ENCODE measurements around the gene SFMBT1. TPM values are rescaled to one million over a fixed set of nuclear protein-coding genes. Genes with fewer than 3 reads are reported as not detected.

SFMBT1 gene
- total and polyA plus RNA-seq, 2 donors from 2014 or later: 3.4 to 16.0 TPM

- intact Hi-C loops (cut with DNase I): no loop called here
- no peak for DNase-seq
- no peak for TF ChIP-seq CTCF (IDR thresholded peaks at IDR 0.05; ENCODE audit: borderline replicate concordance, extremely low read depth, insufficient read depth)
- H3K27me3 ChIP-seq (ENCODE audit: control insufficient read depth, insufficient read depth, low read length): no peaks in the 10 kb centered on the region
- H3K4me1 ChIP-seq (ENCODE audit: control insufficient read depth in 2 of 3, insufficient read depth in 2 of 3, low read depth in 1 of 3, low read length in 3 of 3): peaks cover 0 to 5% (median 0%) of the 10 kb centered on the region in 3 donors
- no peaks in the 10 kb centered on the region for H3K9me3 ChIP-seq (ENCODE audit: control insufficient read depth in 2 of 3, insufficient read depth in 1 of 3, low read length in 3 of 3)
- H3K9ac ChIP-seq (ENCODE audit: low read length in 3 of 3): no peak overlapping the region
- no peak overlapping the region for H3K27ac ChIP-seq (ENCODE audit: low read depth in 2 of 2, low read length in 2 of 2)
- FAIRE-seq: no peak
- H3K36me3 ChIP-seq (ENCODE audit: control insufficient read depth in 2 of 3, insufficient read depth in 3 of 3, low read length in 3 of 3): no peaks in the 10 kb centered on the region
- no peak overlapping the region for H3K4me3 ChIP-seq (ENCODE audit: low read length in 3 of 3)
These were observed 74.0 kb downstream of the SFMBT1 start for GRCh38 chr3:52971895-52972294.

DNA sequence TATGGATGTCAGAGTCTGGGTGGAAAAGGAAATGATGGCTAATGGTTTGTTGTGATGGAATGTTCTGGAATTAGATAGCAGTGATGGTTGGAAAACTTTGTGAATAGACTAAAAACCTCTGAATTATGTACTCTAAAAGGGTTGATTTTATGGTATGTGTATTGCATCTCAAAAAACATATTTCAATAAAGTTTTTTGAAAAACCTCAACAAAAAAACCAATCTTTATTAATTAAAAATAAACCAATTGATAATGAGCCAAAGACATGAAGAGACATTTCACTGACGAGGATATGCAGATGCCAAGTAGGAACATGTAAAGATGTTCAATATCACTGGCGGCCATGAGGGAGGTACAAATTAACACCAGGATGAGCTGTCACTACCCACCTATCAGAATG, 78.5 kb downstream of the SFMBT1 start:
- Histone ChIP-seq H3K4me1 (ENCODE audit: control insufficient read depth in 2 of 3, insufficient read depth in 2 of 3, low read depth in 1 of 3, low read length in 3 of 3) (peaks cover 0 to 5% (median 0%) of the 10 kb centered on the region in 3 donors), H3K9me3 (ENCODE audit: control insufficient read depth in 2 of 3, insufficient read depth in 1 of 3, low read length in 3 of 3) (no peaks in the 10 kb centered on the region), H3K4me3 (ENCODE audit: low read length in 3 of 3) (no peak overlapping the region), H3K9ac (ENCODE audit: low read length in 3 of 3) (no peak overlapping the region), H3K27me3 (ENCODE audit: control insufficient read depth, insufficient read depth, low read length) (no peaks in the 10 kb centered on the region), H3K36me3 (ENCODE audit: control insufficient read depth in 2 of 3, insufficient read depth in 3 of 3, low read length in 3 of 3) (no peaks in the 10 kb centered on the region), H3K27ac (ENCODE audit: low read depth in 2 of 2, low read length in 2 of 2) (no peak overlapping the region)
- intact Hi-C loops (cut with DNase I): no loop called here
- no peak for FAIRE-seq
- TF ChIP-seq CTCF (IDR thresholded peaks at IDR 0.05; ENCODE audit: borderline replicate concordance, extremely low read depth, insufficient read depth): no peak
- no peak for DNase-seq

GRCh38 chr3:52962160-52962559, 83.7 kb downstream of the SFMBT1 start:
- intact Hi-C loops (cut with DNase I): no loop called here
- no peaks in the 10 kb centered on the region for H3K36me3 ChIP-seq (ENCODE audit: control insufficient read depth in 2 of 3, insufficient read depth in 3 of 3, low read length in 3 of 3)
- no peaks in the 10 kb centered on the region for H3K4me1 ChIP-seq (ENCODE audit: control insufficient read depth in 2 of 3, insufficient read depth in 2 of 3, low read depth in 1 of 3, low read length in 3 of 3)
- FAIRE-seq: no peak
- H3K27ac ChIP-seq (ENCODE audit: low read depth in 2 of 2, low read length in 2 of 2): no peak overlapping the region
- no peaks in the 10 kb centered on the region for H3K9me3 ChIP-seq (ENCODE audit: control insufficient read depth in 2 of 3, insufficient read depth in 1 of 3, low read length in 3 of 3)
- no peak for DNase-seq
- H3K9ac ChIP-seq (ENCODE audit: low read length in 3 of 3): no peak overlapping the region
- H3K27me3 ChIP-seq (ENCODE audit: control insufficient read depth, insufficient read depth, low read length): no peaks in the 10 kb centered on the region
- no peak for TF ChIP-seq CTCF (IDR thresholded peaks at IDR 0.05; ENCODE audit: borderline replicate concordance, extremely low read depth, insufficient read depth)
- no peak overlapping the region for H3K4me3 ChIP-seq (ENCODE audit: low read length in 3 of 3)

DNA sequence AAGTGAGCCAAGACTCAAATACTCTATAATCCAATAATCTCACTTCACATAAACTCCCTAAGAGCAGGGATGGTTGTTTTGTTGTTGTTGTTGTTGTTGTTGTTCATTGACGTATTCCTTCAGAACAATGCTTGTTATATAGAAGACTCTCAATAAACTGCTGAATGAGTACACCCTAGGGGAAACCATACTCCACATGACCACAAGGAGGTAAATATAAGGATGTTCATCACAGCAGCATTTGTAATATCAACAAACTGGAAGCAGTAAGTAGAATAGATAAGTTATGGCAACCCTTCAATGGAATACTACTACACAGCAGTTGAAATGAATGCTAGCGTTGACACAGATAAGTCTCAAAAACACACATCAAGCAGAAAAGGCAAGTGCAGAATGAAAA, 86.1 kb downstream of the SFMBT1 start:
- FAIRE-seq (no peak), DNase-seq (no peak)
- no peaks in the 10 kb centered on the region for H3K36me3 ChIP-seq (ENCODE audit: control insufficient read depth in 2 of 3, insufficient read depth in 3 of 3, low read length in 3 of 3)
- no peak overlapping the region for H3K9ac ChIP-seq (ENCODE audit: low read length in 3 of 3)
- no peak for TF ChIP-seq CTCF (IDR thresholded peaks at IDR 0.05; ENCODE audit: borderline replicate concordance, extremely low read depth, insufficient read depth)
- no peak overlapping the region for H3K27ac ChIP-seq (ENCODE audit: low read depth in 2 of 2, low read length in 2 of 2)
- no peak overlapping the region for H3K4me3 ChIP-seq (ENCODE audit: low read length in 3 of 3)
- H3K9me3 ChIP-seq (ENCODE audit: control insufficient read depth in 2 of 3, insufficient read depth in 1 of 3, low read length in 3 of 3): no peaks in the 10 kb centered on the region
- H3K4me1 ChIP-seq (ENCODE audit: control insufficient read depth in 2 of 3, insufficient read depth in 2 of 3, low read depth in 1 of 3, low read length in 3 of 3): no peaks in the 10 kb centered on the region
- no peaks in the 10 kb centered on the region for H3K27me3 ChIP-seq (ENCODE audit: control insufficient read depth, insufficient read depth, low read length)
- intact Hi-C loops (cut with DNase I): no loop called here
